C4-2B (cell line): ENCODE results near the gene OR51B4.

Experiments
- CTCF ChIP-seq: fragments of 450-650 bp; conservative IDR thresholded peaks from 2 replicates; pipeline ENCODE4 v1.5.1; 2017; ENCODE audit warnings: mild to moderate bottlenecking
- ZFX ChIP-seq: fragments of 450-650 bp; IDR thresholded peaks from 2 replicates; pipeline ENCODE4 v1.6.1; 2017

GRCh38 chr11:5285703-5286340 is 15.9 kb downstream of the OR51B4 start:
- TF ChIP-seq CTCF (no peak), ZFX (no peak)
